Transverse colon (tissue), 4 donors: ENCODE results near the gene MED7.

Experiments
- CTCF ChIP-seq, 5 experiments: fragments of 200-600 bp in 3 of 5; fragments of 450-650 bp in 2 of 5; sonication (generic) in 3 of 5; IDR thresholded peaks; 1 replicate in 2 of 5; 2 replicates in 3 of 5; pipeline ENCODE4 v1.5.1; 2016 to 2017; ENCODE audit warnings: antibody characterized with exemption in 5 of 5, inconsistent platforms in 3 of 5, mild to moderate bottlenecking in 2 of 5, moderate library complexity in 1 of 5
- POLR2A ChIP-seq: fragments of 450-650 bp; IDR thresholded peaks from one replicate; pipeline ENCODE4 v1.6.1; 2016; ENCODE audit warnings: antibody characterized with exemption, mild to moderate bottlenecking, moderate library complexity
- POLR2AphosphoS5 ChIP-seq, 3 donors: sonication (generic); formaldehyde crosslinking; IDR thresholded peaks; one replicate each; pipeline ENCODE4 v1.6.1; 2016; ENCODE audit warnings: antibody characterized with exemption in 3 of 3

DNA sequence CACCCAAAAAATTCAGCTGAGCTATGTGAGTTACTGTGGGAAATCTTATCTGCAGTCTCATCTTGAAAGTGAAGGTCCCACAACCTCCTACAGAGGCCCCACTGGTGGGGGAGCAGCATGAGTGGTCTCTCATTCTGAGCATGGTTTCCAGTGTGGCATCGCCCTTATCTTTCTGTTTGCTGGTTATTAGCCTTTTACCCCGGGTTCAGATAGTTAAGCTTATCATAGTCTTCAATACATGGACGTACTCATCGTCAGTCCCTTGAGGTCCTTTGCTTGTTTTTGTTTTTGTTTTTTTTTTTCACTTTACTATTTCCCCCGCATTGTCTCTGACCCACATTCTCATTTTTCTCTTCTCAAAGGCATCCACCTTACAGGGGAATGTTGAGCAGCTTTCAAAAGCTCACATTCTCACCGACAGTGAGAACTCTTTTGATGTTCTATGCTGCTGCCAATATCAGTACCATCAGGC lies 26.1 kb downstream of the MED7 start:
- TF ChIP-seq CTCF (IDR thresholded peaks at IDR 0.05) = no peak
- no peak for TF ChIP-seq POLR2A
- no peak for TF ChIP-seq POLR2AphosphoS5 (IDR thresholded peaks at IDR 0.05)
